B cell (primary cell): Measurements from ENCODE around the gene TMUB2. TPM values are rescaled to one million over a fixed set of nuclear protein-coding genes. Genes with fewer than 3 reads are reported as not detected.

Experiments used
- ATAC-seq: fragments of 200-7000 bp; cut with Tn5 transposase; one replicate; pipeline ENCODE4 v1.10.0; 2021; ENCODE audit warnings: low read depth, mild to moderate bottlenecking, moderate number of reproducible peaks, moderate library complexity
- CTCF ChIA-PET: fragments of 350-600 bp; sonication (Branson Sonifier 250); formaldehyde crosslinking; loops from one replicate; lab custom pipeline; 2021; ENCODE audit warnings: antibody characterized with exemption, inconsistent platforms; lab: Charles Lee
- POLR2A ChIA-PET: fragments of 350-600 bp; sonication (Branson Sonifier 250); formaldehyde crosslinking; loops from one replicate; lab custom pipeline; 2021; ENCODE audit warnings: antibody characterized with exemption; lab: Charles Lee
- DNase-seq: peaks from one replicate; pipeline ENCODE4 v3.0.0; 2013
- H2AFZ ChIP-seq: 2 replicates; pipeline ENCODE4 v1.6.1; 2012; ENCODE audit warnings: mild to moderate bottlenecking, low read depth, low read length; ENCODE audit not compliant: insufficient read depth, poor library complexity, severe bottlenecking
- H3K27ac ChIP-seq, 2 donors: 1 replicate in 1 of 2; 2 replicates in 1 of 2; pipeline ENCODE4 v1.5.1; 2012 to 2013; ENCODE audit warnings: low read length in 2 of 2, mild to moderate bottlenecking in 2 of 2, moderate library complexity in 1 of 2
- H3K27me3 ChIP-seq, 4 experiments: fragments of 200-600 bp in 1 of 4; sonication (generic) in 1 of 4; replicated peaks in 1 of 4; 1 replicate in 2 of 4; 2 replicates in 2 of 4; pipeline versions ENCODE4 v1.6.1 to v1.7.0; 2013 to 2016; ENCODE audit warnings: low read length in 3 of 4, mild to moderate bottlenecking in 2 of 4, mixed read lengths in 1 of 4, moderate library complexity in 1 of 4; ENCODE audit not compliant: insufficient read depth in 4 of 4, control insufficient read depth in 3 of 4; ENCODE audit errors: control extremely low read depth in 1 of 4
- H3K36me3 ChIP-seq, 2 experiments: replicated peaks in 1 of 2; 1 replicate in 1 of 2; 2 replicates in 1 of 2; pipeline versions ENCODE4 v1.6.1 to v1.7.1; 2013; ENCODE audit warnings: low read length in 1 of 2; ENCODE audit not compliant: insufficient read depth in 2 of 2, control insufficient read depth in 1 of 2; ENCODE audit errors: control extremely low read depth in 1 of 2, extremely low read depth in 1 of 2
- H3K4me1 ChIP-seq, 2 donors: fragments of 200-600 bp in 1 of 2; sonication (generic) in 1 of 2; 1 replicate in 1 of 2; 2 replicates in 1 of 2; pipeline versions ENCODE4 v1.5.1 to v1.6.1; 2013 to 2017; ENCODE audit warnings: low read length in 2 of 2; ENCODE audit not compliant: control insufficient read depth in 2 of 2, insufficient read depth in 2 of 2
- H3K4me2 ChIP-seq: replicated peaks from 2 replicates; pipeline ENCODE3; 2012; ENCODE audit warnings: mild to moderate bottlenecking, low read depth, low read length; ENCODE audit not compliant: poor library complexity, severe bottlenecking
- H3K4me3 ChIP-seq, 5 experiments: fragments of 200-600 bp in 1 of 5; sonication (generic) in 1 of 5; 1 replicate in 3 of 5; 2 replicates in 2 of 5; pipeline versions ENCODE4 v1.5.1 to v1.7.0; 2011 to 2016; ENCODE audit warnings: low read length in 4 of 5, mild to moderate bottlenecking in 4 of 5, low read depth in 2 of 5, control low read depth in 1 of 5, moderate library complexity in 1 of 5; ENCODE audit not compliant: insufficient read depth in 1 of 5; ENCODE audit errors: control extremely low read depth in 1 of 5, extremely low read depth in 1 of 5
- H3K79me2 ChIP-seq: fragments of 200-600 bp; sonication (generic); one replicate; pipeline ENCODE4 v1.6.0; 2016; ENCODE audit warnings: low read length; ENCODE audit not compliant: control insufficient read depth, insufficient read depth
- H3K9ac ChIP-seq: fragments of 200-600 bp; sonication (generic); 2 replicates; pipeline ENCODE4 v1.6.1; 2017; ENCODE audit warnings: mild to moderate bottlenecking, low read length, moderate library complexity
- H3K9me3 ChIP-seq, 3 donors: one replicate each; pipeline versions ENCODE4 v1.6.1 to v1.7.1; 2013; ENCODE audit warnings: low read length in 2 of 3; ENCODE audit not compliant: control insufficient read depth in 2 of 3, insufficient read depth in 1 of 3; ENCODE audit errors: control extremely low read depth in 1 of 3
- H4K20me1 ChIP-seq: 2 replicates; pipeline ENCODE4 v1.6.0; 2012; ENCODE audit warnings: mild to moderate bottlenecking, low read length; ENCODE audit not compliant: insufficient read depth, control insufficient read depth, poor library complexity, severe bottlenecking
- H3K27ac Mint-ChIP-seq: one replicate; pipeline ENCODE4 v1.8.0; 2021; ENCODE audit warnings: mixed read lengths
- H3K27me3 Mint-ChIP-seq: one replicate; pipeline ENCODE4 v1.8.0; 2021; ENCODE audit warnings: mixed read lengths
- H3K4me1 Mint-ChIP-seq: one replicate; pipeline ENCODE4 v1.8.0; 2021; ENCODE audit warnings: mixed read lengths
- H3K4me3 Mint-ChIP-seq: one replicate; pipeline ENCODE4 v1.8.0; 2021; ENCODE audit warnings: mixed read lengths
- H3K9me3 Mint-ChIP-seq: one replicate; pipeline ENCODE4 v1.8.0; 2022; ENCODE audit warnings: mixed read lengths; ENCODE audit not compliant: insufficient read depth
- EZH2 ChIP-seq: IDR thresholded peaks from 2 replicates; pipeline ENCODE4 v1.6.1; 2012; ENCODE audit warnings: borderline replicate concordance, low read depth, mild to moderate bottlenecking, moderate library complexity, low read length; ENCODE audit not compliant: insufficient read depth, poor library complexity, severe bottlenecking
- WGBS: methylation state at CpG from one replicate; pipeline ENCODE4 v1.1.5; 2013; ENCODE audit warnings: missing lambda C conversion rate; ENCODE audit not compliant: insufficient coverage; 5-methylcytosine and 5-hydroxymethylcytosine counted together
- intact Hi-C: fragments of 100-400 bp; cut with micrococcal nuclease; formaldehyde crosslinking; loops from one replicate; pipeline ENCODE4 v1.10.0; 2022
- polyA plus RNA-seq: library from polyadenylated mRNA; depleted of rRNA; stranded (reverse); fragments of >200 nt; gene quantifications from 2 replicates; pipeline ENCODE4 v1.2.3, GENCODE V29; 2012
- total RNA-seq, 2 donors: library from RNA; stranded (reverse); fragments of 120-200 nt in 1 of 2; gene quantifications; 1 replicate in 1 of 2; 2 replicates in 1 of 2; pipeline versions ENCODE4 v1.2.3 to v1.2.4, GENCODE V29; 2013 to 2022
- TF ChIP-seq, protein P1 (sequence below): fragments of 200-600 bp; IDR thresholded peaks from one replicate; pipeline ENCODE4 v1.8.0; 2022; ENCODE audit warnings: antibody characterized with exemption, mild to moderate bottlenecking

The TMUB2 gene
- total and polyA plus RNA-seq, 2 donors (not counting 1 experiment from before 2014, with no cell fraction given), result 52.3 to 114 TPM

DNA sequence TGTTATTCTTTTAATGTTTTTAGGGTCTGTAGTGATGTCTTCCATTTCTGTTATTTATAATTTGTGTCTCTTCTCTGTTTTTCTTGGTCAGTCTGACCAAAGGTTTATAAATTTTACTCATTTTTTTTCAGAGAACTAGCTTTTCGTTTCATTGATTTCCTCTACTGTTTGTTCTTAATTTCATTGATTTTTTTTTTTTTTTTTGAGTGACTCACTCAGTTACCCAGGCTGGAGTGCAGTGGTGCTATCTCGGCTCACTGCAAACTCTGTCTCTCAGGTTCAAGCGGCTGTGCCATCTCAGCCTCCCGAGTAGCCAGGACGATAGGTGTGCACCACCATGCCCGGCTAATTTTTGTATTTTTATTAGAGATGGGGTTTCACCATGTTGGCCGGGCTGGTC, 45.3 kb downstream of the TMUB2 start:
- WGBS, result 80% methylated on average over 4 of the region's 7 CpGs

DNA sequence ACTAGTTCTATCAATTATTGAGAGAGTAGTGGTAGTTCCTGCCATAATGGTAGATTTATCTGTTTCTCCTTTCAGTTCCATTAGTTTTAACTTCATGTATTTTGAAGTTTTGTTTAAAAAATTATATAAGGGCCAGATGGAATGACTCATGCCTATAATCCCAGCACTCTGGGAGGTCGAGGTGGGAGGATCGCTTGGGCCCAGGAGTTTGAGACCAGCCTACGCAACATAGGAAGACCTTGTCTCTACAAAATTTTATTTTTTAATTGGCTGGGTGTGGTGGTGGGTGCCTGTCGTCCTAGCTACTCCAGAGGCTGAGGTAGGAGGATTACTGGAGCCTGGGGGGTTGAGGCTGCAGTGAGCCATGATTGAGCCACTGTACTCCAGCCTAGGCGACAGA, 46.8 kb downstream of the TMUB2 start:
- Histone ChIP-seq H3K36me3 (no peaks in the 10 kb centered on the region), H3K79me2 (no peaks in the 10 kb centered on the region), H3K27ac (no peak overlapping the region), H3K9me3 (no peaks in the 10 kb centered on the region), H3K4me3 (no peak overlapping the region), H2AFZ (no peak overlapping the region), H3K4me2 (no peak overlapping the region), H3K27me3 (no peaks in the 10 kb centered on the region), H3K9ac (no peak overlapping the region), H3K4me1 (no peaks in the 10 kb centered on the region), H4K20me1 (no peaks in the 10 kb centered on the region)
- WGBS, result no CpG with 5 or more reads among the region's 5 CpGs
- DNase-seq (no peak), ATAC-seq (no peak)
- H3K4me1 Mint-ChIP-seq, result no peaks in the 10 kb centered on the region
- peaks cover 11% of the 10 kb centered on the region for H3K27me3 Mint-ChIP-seq
- H3K9me3 Mint-ChIP-seq, result no peaks in the 10 kb centered on the region
- ChIA-PET CTCF (no interaction called here), POLR2A (no interaction called here)
- intact Hi-C loops, result no loop called here
- TF ChIP-seq, protein P1, sequence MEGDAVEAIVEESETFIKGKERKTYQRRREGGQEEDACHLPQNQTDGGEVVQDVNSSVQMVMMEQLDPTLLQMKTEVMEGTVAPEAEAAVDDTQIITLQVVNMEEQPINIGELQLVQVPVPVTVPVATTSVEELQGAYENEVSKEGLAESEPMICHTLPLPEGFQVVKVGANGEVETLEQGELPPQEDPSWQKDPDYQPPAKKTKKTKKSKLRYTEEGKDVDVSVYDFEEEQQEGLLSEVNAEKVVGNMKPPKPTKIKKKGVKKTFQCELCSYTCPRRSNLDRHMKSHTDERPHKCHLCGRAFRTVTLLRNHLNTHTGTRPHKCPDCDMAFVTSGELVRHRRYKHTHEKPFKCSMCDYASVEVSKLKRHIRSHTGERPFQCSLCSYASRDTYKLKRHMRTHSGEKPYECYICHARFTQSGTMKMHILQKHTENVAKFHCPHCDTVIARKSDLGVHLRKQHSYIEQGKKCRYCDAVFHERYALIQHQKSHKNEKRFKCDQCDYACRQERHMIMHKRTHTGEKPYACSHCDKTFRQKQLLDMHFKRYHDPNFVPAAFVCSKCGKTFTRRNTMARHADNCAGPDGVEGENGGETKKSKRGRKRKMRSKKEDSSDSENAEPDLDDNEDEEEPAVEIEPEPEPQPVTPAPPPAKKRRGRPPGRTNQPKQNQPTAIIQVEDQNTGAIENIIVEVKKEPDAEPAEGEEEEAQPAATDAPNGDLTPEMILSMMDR, result no peak
- TF ChIP-seq EZH2, result no peak
- no peak overlapping the region for H3K27ac Mint-ChIP-seq
- H3K4me3 Mint-ChIP-seq, result no peak overlapping the region

More for the DNA sequence above, 45.3 kb downstream of the TMUB2 start:
- Histone ChIP-seq H3K36me3 (no peaks in the 10 kb centered on the region), H4K20me1 (no peaks in the 10 kb centered on the region), H3K27me3 (no peaks in the 10 kb centered on the region), H3K27ac (no peak overlapping the region), H3K4me2 (no peak overlapping the region), H3K4me1 (no peaks in the 10 kb centered on the region), H3K4me3 (no peak overlapping the region), H3K9me3 (no peaks in the 10 kb centered on the region), H2AFZ (no peak overlapping the region), H3K79me2 (no peaks in the 10 kb centered on the region), H3K9ac (no peak overlapping the region)
- Mint-ChIP-seq H3K9me3 (no peaks in the 10 kb centered on the region), H3K27ac (no peak overlapping the region), H3K27me3 (peaks cover 11% of the 10 kb centered on the region), H3K4me1 (no peaks in the 10 kb centered on the region), H3K4me3 (no peak overlapping the region)
- intact Hi-C loops, result no loop called here
- no peak for TF ChIP-seq EZH2
- TF ChIP-seq, protein P1, result no peak
- DNase-seq (no peak), ATAC-seq (no peak)
- ChIA-PET CTCF (no interaction called here), POLR2A (no interaction called here)
